Vagina (tissue), 2 donors: ENCODE data around the gene SCAI.

Experiments
- POLR2A ChIP-seq, 2 donors: fragments of 450-650 bp; IDR thresholded peaks; one replicate each; pipeline ENCODE4 v1.6.1; 2017; ENCODE audit warnings: antibody characterized with exemption in 2 of 2, mild to moderate bottlenecking in 2 of 2, moderate library complexity in 2 of 2
- POLR2AphosphoS5 ChIP-seq, 2 donors: sonication (generic); formaldehyde crosslinking; IDR thresholded peaks; one replicate each; pipeline ENCODE4 v1.9.0; 2017; ENCODE audit warnings: antibody characterized with exemption in 2 of 2, mild to moderate bottlenecking in 2 of 2, low read depth in 1 of 2; ENCODE audit not compliant: insufficient read depth in 1 of 2
- TF ChIP-seq, protein P1 (sequence below), 3 experiments: fragments of 450-650 bp in 2 of 3; fragments of 200-600 bp in 1 of 3; sonication (generic) in 1 of 3; IDR thresholded peaks; one replicate each; pipeline ENCODE4 v1.5.1; 2017 to 2019; ENCODE audit warnings: antibody characterized with exemption in 3 of 3, mild to moderate bottlenecking in 2 of 3, moderate library complexity in 2 of 3

- TF ChIP-seq POLR2A (IDR thresholded peaks at IDR 0.05): no peak
- TF ChIP-seq, protein P1, sequence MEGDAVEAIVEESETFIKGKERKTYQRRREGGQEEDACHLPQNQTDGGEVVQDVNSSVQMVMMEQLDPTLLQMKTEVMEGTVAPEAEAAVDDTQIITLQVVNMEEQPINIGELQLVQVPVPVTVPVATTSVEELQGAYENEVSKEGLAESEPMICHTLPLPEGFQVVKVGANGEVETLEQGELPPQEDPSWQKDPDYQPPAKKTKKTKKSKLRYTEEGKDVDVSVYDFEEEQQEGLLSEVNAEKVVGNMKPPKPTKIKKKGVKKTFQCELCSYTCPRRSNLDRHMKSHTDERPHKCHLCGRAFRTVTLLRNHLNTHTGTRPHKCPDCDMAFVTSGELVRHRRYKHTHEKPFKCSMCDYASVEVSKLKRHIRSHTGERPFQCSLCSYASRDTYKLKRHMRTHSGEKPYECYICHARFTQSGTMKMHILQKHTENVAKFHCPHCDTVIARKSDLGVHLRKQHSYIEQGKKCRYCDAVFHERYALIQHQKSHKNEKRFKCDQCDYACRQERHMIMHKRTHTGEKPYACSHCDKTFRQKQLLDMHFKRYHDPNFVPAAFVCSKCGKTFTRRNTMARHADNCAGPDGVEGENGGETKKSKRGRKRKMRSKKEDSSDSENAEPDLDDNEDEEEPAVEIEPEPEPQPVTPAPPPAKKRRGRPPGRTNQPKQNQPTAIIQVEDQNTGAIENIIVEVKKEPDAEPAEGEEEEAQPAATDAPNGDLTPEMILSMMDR (IDR thresholded peaks at IDR 0.05): no peak
- no peak for TF ChIP-seq POLR2AphosphoS5 (IDR thresholded peaks at IDR 0.05; ENCODE audit: insufficient read depth in 1 of 2, low read depth in 1 of 2)
Measured at GRCh38 chr9:125085703-125086477, 57.4 kb downstream of the SCAI start.
